ENCODE results near the gene POLK. TPM values are rescaled to one million over a fixed set of nuclear protein-coding genes. Genes with fewer than 3 reads are reported as not detected.

The POLK gene
- total and polyA plus RNA-seq, 2 of the 8 experiments (the other 6 are each of a cell fraction or from before 2014, with no cell fraction given): 2.0 to 9.0 TPM

GRCh38 chr5:75524071-75524470 lies 12.4 kb downstream of the POLK start:
- Histone ChIP-seq H2BK120ac (replicated peaks; ENCODE audit: low read depth, low read length) (no peak overlapping the region), H3K9ac (replicated peaks in 1 of 4; ENCODE audit: extremely low read depth in 1 of 4, low read depth in 3 of 4, low read length in 3 of 4) (no peak overlapping the region), H3K23ac (ENCODE audit: insufficient read length) (no peak overlapping the region), H3K23me2 (ENCODE audit: low read depth, low read length) (no peaks in the 10 kb centered on the region), H3K36me3 (ENCODE audit: control insufficient read depth in 2 of 4, insufficient read depth in 4 of 4, low read length in 3 of 4) (no peaks in the 10 kb centered on the region), H4K5ac (ENCODE audit: insufficient read length, low read depth, low read length) (no peak overlapping the region), H3K79me1 (ENCODE audit: low read depth, low read length) (peaks cover 4% of the 10 kb centered on the region), H3K4me2 (ENCODE audit: insufficient read depth in 1 of 2, low read depth in 2 of 2, low read length in 2 of 2) (no peak overlapping the region), H2BK20ac (ENCODE audit: low read length) (no peak overlapping the region), H2BK12ac (ENCODE audit: low read depth, low read length) (no peak overlapping the region), H4K20me1 (replicated peaks in 1 of 2; ENCODE audit: control insufficient read depth in 1 of 2, insufficient read depth in 2 of 2, low read length in 2 of 2) (no peaks in the 10 kb centered on the region), H2AFZ (ENCODE audit: low read length) (no peak overlapping the region), H3K79me2 (ENCODE audit: control insufficient read depth in 1 of 2, insufficient read depth in 2 of 2, low read length in 2 of 2) (peaks cover 0 to 13% of the 10 kb centered on the region in 2 experiments; a peak in 1 of 4 replicates), H2AK5ac (ENCODE audit: low read depth, low read length) (no peak overlapping the region), H2BK15ac (ENCODE audit: low read length) (no peak overlapping the region), H3K18ac (ENCODE audit: extremely low read depth, low read length) (no peak overlapping the region), H2BK5ac (ENCODE audit: low read depth, low read length) (no peak overlapping the region), H3K56ac (replicated peaks; ENCODE audit: insufficient read length, low read depth, low read length) (no peak overlapping the region), H3K4me3 (ENCODE audit: extremely low read depth in 1 of 4, insufficient read depth in 2 of 4, low read depth in 3 of 4, low read length in 4 of 4) (no peak overlapping the region), H3K9me3 (ENCODE audit: insufficient read depth in 2 of 2, low read depth in 1 of 2, low read length in 1 of 2) (peaks cover 3 to 7% of the 10 kb centered on the region in 2 experiments; a peak in 2 of 4 replicates), H4K91ac (replicated peaks; ENCODE audit: insufficient read length, low read length) (no peak overlapping the region), H3K27ac (ENCODE audit: low read depth, low read length) (no peak overlapping the region), H4K8ac (ENCODE audit: extremely low read depth, insufficient read depth, low read length) (no peak overlapping the region), H3K27me3 (replicated peaks in 1 of 4; ENCODE audit: control insufficient read depth in 3 of 4, extremely low read depth in 1 of 4, insufficient read depth in 3 of 4, low read length in 3 of 4) (no peaks in the 10 kb centered on the region), H3K4me1 (replicated peaks in 1 of 4; ENCODE audit: control insufficient read depth in 3 of 4, insufficient read depth in 4 of 4, low read length in 3 of 4) (no peaks in the 10 kb centered on the region; a peak in 1 of 7 replicates), H3K4ac (replicated peaks; ENCODE audit: insufficient read length, low read depth, low read length) (no peak overlapping the region), H3K14ac (ENCODE audit: insufficient read length) (no peak overlapping the region)
- TF ChIP-seq SAP30 (IDR thresholded peaks at IDR 0.05; ENCODE audit: insufficient read depth, insufficient replicate concordance, low read length) (no peak), CTCF (IDR thresholded peaks at IDR 0.05; ENCODE audit: control extremely low read depth in 1 of 3, insufficient read depth in 1 of 3, low read depth in 1 of 3, low read length in 3 of 3) (no peak), SIX5 (IDR thresholded peaks at IDR 0.05; ENCODE audit: low read depth, low read length) (no peak), E2F6 (IDR thresholded peaks at IDR 0.05) (no peak), POLR2A (IDR thresholded peaks at IDR 0.05; ENCODE audit: control extremely low read depth in 1 of 2, low read depth in 2 of 2, low read length in 2 of 2) (no peak), CBX8 (IDR thresholded peaks at IDR 0.05; ENCODE audit: borderline replicate concordance, low read depth, low read length) (no peak), CHD2 (IDR thresholded peaks at IDR 0.05; ENCODE audit: low read length) (no peak), KDM5A (IDR thresholded peaks at IDR 0.05; ENCODE audit: low read length) (no peak), RFX5 (IDR thresholded peaks at IDR 0.05; ENCODE audit: borderline replicate concordance, low read depth, low read length) (no peak), ASH2L (IDR thresholded peaks at IDR 0.05; ENCODE audit: low read length) (no peak), SP1 (IDR thresholded peaks at IDR 0.05; ENCODE audit: low read depth, low read length) (no peak), MAFK (IDR thresholded peaks at IDR 0.05; ENCODE audit: low read depth, low read length) (no peak)
- POLR2A ChIA-PET (ENCODE audit: partially characterized antibody): no interaction called here
- FAIRE-seq: no peak
- CTCF ChIA-PET (ENCODE audit: partially characterized antibody): no interaction called here
- 88% methylated on average over 2 of the region's 3 CpGs; no CpG with 5 or more reads in 1 of the 2 experiments for WGBS, 2 experiments (ENCODE audit: extremely low coverage in 1 of 2, insufficient coverage in 1 of 2, insufficient read length in 1 of 2, insufficient replicate concordance in 2 of 2, low coverage in 1 of 2, low lambda C conversion rate in 2 of 2, missing lambda C conversion rate in 1 of 2)
- no peak for DNase-seq (ENCODE audit: low read depth in 1 of 2, low spot score in 2 of 2)
